ENCODE results near the gene PEX14.
A peak's percentile ranks its signal among the peaks of the same experiment; 100 is the strongest.
"Not testable (repeated sequence)": the region's sequence is repeated elsewhere in the genome, so short reads cannot be mapped to it uniquely, and the experiment has no call there.

PEX14 gene, protein sequence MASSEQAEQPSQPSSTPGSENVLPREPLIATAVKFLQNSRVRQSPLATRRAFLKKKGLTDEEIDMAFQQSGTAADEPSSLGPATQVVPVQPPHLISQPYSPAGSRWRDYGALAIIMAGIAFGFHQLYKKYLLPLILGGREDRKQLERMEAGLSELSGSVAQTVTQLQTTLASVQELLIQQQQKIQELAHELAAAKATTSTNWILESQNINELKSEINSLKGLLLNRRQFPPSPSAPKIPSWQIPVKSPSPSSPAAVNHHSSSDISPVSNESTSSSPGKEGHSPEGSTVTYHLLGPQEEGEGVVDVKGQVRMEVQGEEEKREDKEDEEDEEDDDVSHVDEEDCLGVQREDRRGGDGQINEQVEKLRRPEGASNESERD

GRCh38 chr1:10474613-10475507 is at the start of gene PEX14:
TSS of gene PEX14 (plus strand) at chr1:10474950. CDS start at chr1:10474967, 17 bp downstream.
- peak; percentile 69 for DNase-seq

DNA sequence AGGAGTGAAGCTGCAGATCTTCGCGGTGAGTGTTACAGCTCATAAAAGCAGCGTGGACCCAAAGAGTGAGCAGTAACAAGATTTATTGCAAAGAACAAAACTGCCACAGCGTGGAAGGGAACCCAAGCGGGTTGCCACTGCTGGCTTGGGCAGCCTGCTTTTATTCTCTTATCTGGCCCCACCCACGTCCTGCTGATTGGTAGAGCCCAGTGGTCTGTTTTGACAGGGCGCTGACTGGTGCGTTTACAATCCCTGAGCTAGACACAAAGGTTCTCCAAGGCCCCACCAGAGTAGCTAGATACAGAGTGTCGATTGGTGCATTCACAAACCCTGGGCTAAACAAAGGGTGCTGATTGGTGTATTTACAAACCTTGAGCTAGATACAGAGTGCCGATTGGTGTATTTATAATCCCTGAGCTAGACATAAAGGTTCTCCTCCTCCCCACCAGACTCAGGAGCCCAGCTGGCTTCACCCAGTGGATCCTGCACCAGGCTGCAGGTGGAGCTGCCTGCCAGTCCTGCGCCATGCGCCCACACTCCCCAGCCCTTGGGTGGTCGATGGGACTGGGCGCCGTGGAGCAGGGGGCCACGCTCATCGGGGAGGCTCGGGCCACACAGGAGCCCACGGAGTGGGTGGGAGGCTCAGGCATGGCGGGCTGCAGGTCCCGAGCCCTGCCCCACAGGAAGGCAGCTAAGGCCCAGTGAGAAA is 48.8 kb upstream of the PEX14 start:
- not testable (repeated sequence) for DNase-seq

GRCh38 chr1:10426535-10426848 is 48.3 kb upstream of the PEX14 start:
- DNase-seq = not testable (repeated sequence)

- no peak for DNase-seq
Measured at GRCh38 chr1:10428984-10429383, 45.8 kb upstream of the PEX14 start.

GRCh38 chr1:10429868-10430215 is 44.9 kb upstream of the PEX14 start:
- no peak for DNase-seq

DNA sequence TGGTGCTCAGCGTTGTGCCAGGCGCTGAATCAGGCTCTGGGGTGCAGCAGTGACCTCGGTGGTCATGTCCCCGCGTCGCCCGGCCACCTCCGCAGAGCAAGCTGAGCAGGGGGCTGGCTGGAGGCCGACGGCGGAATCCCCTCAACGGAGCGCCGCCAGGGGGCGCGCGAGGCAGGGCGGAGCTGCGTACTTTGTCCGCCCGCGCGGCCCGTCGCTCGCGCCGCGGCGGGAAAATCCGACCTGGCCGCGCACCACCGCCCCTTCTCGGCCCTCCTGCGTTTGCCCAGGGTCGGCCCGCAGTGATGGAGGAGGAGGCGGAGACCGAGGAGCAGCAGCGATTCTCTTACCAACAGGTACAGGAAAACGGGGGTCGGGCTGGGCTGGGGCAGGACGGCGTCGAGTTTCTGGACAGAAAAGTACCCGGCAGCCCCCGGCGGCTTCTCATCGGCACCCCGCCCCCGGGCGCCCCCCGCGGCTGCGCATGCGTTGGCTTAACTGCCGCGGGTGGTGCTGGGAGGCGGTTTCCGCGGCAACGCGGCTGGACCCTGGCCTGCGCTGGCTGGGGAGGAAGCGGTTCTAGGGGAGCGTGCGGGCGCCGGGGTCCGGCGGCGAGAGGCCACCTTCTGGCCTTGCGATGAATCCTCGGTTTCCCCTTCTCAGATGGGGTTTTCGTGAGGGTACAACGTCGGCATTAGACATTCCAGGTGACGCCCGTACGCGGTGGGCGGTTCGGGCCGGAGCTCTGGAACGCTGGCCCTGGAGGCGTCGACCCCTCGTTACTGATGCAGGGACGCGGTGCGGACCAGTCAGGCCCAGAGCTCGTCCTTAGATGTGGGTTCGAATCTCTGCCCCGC is 44.3 kb upstream of the PEX14 start, which contains the start of gene CENPS:
TSS of gene CENPS (plus strand) at position 218 of the 854 bp plus-strand sequence. CDS start at position 303, 85 bp downstream.
- peak; percentile 80 for DNase-seq

GRCh38 chr1:10431070-10431730 is 43.5 kb upstream of the PEX14 start:
- no peak for DNase-seq

GRCh38 chr1:10432910-10433700 is 41.6 kb upstream of the PEX14 start:
- no peak for DNase-seq

DNA sequence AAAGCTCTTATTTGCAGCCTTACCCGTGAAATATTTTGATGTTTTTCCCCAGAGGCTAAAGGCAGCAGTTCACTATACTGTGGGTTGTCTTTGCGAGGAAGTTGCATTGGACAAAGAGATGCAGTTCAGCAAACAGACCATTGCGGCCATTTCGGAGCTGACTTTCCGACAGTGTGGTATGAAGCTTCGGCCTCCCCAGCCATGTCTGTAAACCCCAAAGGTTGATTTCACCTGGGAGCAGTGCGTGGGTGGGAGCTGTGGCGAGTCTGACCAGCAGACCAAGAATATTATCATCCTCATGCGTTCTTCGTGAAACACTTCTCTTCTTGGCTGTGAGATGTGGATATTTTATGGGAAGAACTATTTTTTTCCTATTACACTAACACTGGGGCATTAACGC is 41.0 kb upstream of the PEX14 start:
- DNase-seq = no peak

DNA sequence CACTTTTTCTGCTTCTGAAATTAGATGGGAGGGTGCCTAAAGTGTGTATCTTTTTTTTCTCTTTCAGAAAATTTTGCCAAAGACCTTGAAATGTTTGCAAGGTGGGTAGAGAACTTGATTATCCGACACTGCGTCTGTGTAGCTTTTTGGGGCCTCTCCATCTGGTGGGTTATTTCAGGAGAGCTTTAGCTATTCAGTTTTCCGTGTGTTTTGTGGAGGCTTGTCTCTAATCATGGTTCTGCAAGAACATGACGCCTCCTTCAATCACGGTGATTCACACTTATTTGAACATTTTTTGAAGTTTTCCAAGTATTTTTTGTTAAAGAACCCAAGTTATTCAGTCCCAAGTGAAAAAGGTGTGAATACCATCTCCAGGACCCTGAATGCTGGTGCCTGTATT is 40.2 kb upstream of the PEX14 start:
- DNase-seq = no peak

- DNase-seq = no peak
Measured at GRCh38 chr1:10437052-10437451, 37.7 kb upstream of the PEX14 start.

GRCh38 chr1:10438677-10439163 is 36.0 kb upstream of the PEX14 start:
- no peak for DNase-seq

GRCh38 chr1:10440305-10440704 is 34.4 kb upstream of the PEX14 start:
- no peak for DNase-seq

DNA sequence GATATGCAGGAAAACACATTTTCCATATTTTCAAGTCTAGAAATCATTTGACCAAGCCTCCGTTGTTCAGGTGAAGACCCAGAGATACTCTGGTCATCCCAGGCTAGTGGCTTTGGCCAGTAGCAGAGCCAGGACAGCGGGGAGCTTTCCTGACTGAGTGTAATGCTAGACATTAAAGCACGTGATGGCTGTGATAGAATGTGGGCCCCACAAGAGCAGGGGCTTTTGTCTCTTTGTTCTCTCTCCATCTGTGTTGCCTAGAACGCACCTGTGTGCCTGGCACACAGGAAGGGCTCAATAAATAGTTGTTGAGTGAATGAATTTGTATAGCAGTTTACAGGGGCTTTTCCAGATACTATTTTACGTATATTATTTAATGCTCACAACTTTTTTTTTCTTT is 34.0 kb upstream of the PEX14 start:
- no peak for DNase-seq

GRCh38 chr1:10444248-10444647 is 30.5 kb upstream of the PEX14 start:
- DNase-seq = no peak

DNA sequence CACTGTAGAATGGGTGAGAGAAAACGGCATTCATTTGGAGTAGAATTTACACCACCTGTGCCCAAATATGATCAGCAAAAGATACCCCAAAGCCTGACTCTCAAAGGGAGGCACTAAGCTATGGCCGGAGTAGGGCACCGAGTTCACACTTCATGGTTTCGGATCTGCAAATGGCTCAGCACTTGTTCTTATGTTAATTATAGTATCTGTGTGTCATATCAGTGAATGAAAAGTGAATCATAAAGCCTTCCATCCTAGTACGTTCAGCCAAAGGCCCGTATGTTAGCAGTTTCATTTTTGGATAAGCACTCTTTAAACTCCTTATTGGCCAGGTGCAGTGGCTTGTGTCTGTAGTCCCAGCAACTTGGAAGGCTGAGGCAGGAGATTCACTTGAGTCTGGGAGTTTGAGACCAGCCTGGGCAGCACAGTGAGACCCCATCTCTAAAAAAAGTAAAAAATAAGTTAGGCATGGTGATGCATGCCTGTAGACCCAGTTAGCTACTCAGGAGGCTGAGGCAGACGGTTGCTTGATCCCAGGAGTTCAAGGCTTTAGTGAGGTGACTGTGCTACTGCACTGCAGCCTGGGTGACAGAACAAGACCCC is 29.9 kb upstream of the PEX14 start:
- no peak for DNase-seq

DNA sequence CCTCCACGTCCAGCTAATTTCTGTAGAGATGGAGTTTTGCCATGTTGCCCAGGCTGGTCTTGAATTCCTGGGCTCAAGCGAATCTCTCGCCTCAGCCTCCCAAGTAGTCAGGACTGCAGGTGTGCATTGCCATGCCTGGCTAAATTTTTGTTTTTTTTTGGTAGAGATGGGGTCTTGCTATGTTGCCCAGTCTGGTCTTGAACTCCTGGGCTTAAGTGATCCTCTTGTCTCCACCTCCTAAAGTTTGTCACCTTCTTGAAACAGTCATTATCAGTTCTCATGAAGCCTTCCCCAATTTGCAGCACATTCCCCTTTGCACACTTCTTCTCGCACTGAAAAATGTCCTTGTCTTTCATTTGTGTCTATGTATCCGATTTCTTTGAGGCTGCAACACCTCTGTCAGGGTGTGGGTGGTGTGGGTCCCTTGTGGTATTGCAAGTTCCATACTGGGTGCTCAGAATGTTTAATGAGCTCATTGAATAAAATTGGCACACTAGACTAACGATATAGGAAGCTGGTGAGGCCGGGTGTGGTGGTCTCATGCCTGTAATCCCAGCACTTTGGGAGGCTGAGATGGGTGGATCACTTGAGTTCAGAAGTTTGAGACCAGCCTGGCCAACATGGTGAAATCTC is 27.8 kb upstream of the PEX14 start:
- DNase-seq = no peak

DNA sequence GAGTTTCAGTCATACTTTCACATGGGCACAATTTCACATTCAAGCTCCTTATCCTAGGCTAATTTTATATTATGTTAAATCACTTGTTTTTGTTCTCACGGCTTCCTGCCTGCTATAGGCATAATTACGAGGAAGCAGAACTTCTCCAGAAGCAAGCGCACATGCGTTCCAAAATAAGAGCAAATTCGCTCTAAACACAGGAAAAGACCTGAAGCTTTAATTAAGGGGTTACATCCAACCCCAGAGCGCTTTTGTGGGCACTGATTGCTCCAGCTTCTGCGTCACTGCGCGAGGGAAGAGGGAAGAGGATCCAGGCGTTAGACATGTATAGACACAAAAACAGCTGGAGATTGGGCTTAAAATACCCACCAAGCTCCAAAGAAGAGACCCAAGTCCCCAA is 25.0 kb upstream of the PEX14 start, which contains the start of gene CORT:
TSS of gene CORT (plus strand) at position 281 of the 400 bp plus-strand sequence. CDS start 193 bp downstream, outside the sequence.
- DNase-seq = no peak

GRCh38 chr1:10450156-10450814 is 24.5 kb upstream of the PEX14 start:
- DNase-seq = no peak
